ENCODE data around the gene CPNE7.

- no peak for TF ChIP-seq POLR2A (IDR thresholded peaks at IDR 0.05; ENCODE audit: low read depth, low read length)
- TF ChIP-seq CTCF (conservative IDR thresholded peaks at IDR 0.05; ENCODE audit: low read depth, low read length) = no peak
- no peak for TF ChIP-seq RFX5 (IDR thresholded peaks at IDR 0.05; ENCODE audit: low read depth, low read length)
- TF ChIP-seq CHD1 (IDR thresholded peaks at IDR 0.05; ENCODE audit: low read depth, low read length) = no peak
- no peak for TF ChIP-seq RAD21 (IDR thresholded peaks at IDR 0.05; ENCODE audit: low read length)
- no peak for TF ChIP-seq RCOR1 (IDR thresholded peaks at IDR 0.05; ENCODE audit: insufficient replicate concordance, low read length)
- TF ChIP-seq, protein P1, sequence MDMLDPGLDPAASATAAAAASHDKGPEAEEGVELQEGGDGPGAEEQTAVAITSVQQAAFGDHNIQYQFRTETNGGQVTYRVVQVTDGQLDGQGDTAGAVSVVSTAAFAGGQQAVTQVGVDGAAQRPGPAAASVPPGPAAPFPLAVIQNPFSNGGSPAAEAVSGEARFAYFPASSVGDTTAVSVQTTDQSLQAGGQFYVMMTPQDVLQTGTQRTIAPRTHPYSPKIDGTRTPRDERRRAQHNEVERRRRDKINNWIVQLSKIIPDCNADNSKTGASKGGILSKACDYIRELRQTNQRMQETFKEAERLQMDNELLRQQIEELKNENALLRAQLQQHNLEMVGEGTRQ (IDR thresholded peaks at IDR 0.05; ENCODE audit: low read depth, low read length) = no peak
These were observed 41.1 kb downstream of the CPNE7 start for GRCh38 chr16:89616623-89617022.
